GM23338 (cell line): Measurements from ENCODE around the gene PEX12. TPM values are rescaled to one million over a fixed set of nuclear protein-coding genes. Genes with fewer than 3 reads are reported as not detected.

Source experiments
- ATAC-seq: fragments of 200-7000 bp; cut with Tn5 transposase; 3 replicates; pipeline ENCODE4 v1.9.1; 2020
- DNase-seq: peaks from one replicate; pipeline ENCODE4 v3.0.0-alpha.2; 2015; ENCODE audit warnings: low spot score
- H2AFZ ChIP-seq: fragments of 200-600 bp; sonication (generic); 2 replicates; pipeline ENCODE4 v1.8.0; 2016; ENCODE audit warnings: antibody characterized with exemption, mild to moderate bottlenecking, moderate library complexity
- H3F3A ChIP-seq: fragments of 200-600 bp; sonication (generic); replicated peaks from 2 replicates; pipeline ENCODE4 v1.8.0; 2017; ENCODE audit warnings: antibody characterized with exemption, mixed run types, low read depth
- H3K27ac ChIP-seq: fragments of 200-600 bp; sonication (generic); 2 replicates; pipeline ENCODE4 v1.6.1; 2016; ENCODE audit warnings: low read depth
- H3K27me3 ChIP-seq: fragments of 200-600 bp; sonication (generic); 2 replicates; pipeline ENCODE4 v1.8.0; 2016; ENCODE audit warnings: mild to moderate bottlenecking, mixed run types, moderate library complexity; ENCODE audit not compliant: insufficient read depth
- H3K36me3 ChIP-seq: fragments of 200-600 bp; sonication (generic); 2 replicates; pipeline ENCODE4 v1.8.0; 2016; ENCODE audit warnings: mild to moderate bottlenecking; ENCODE audit not compliant: insufficient read depth
- H3K4me1 ChIP-seq: fragments of 200-600 bp; sonication (generic); 2 replicates; pipeline ENCODE4 v1.8.0; 2016; ENCODE audit warnings: mild to moderate bottlenecking, moderate library complexity; ENCODE audit not compliant: insufficient read depth
- H3K4me2 ChIP-seq: fragments of 200-600 bp; sonication (generic); 2 replicates; pipeline ENCODE4 v1.7.1; 2017; ENCODE audit warnings: mixed run types
- H3K4me3 ChIP-seq: fragments of 200-600 bp; sonication (generic); 2 replicates; pipeline ENCODE4 v1.6.1; 2016; ENCODE audit warnings: mixed run types
- H3K79me2 ChIP-seq: fragments of 200-600 bp; sonication (generic); replicated peaks from 2 replicates; pipeline ENCODE4 v1.8.0; 2017; ENCODE audit warnings: mild to moderate bottlenecking; ENCODE audit not compliant: insufficient read depth
- H3K9me2 ChIP-seq: fragments of 200-600 bp; sonication (generic); 2 replicates; pipeline ENCODE4 v1.8.0; 2017; ENCODE audit not compliant: insufficient read depth
- H4K20me1 ChIP-seq: fragments of 200-600 bp; sonication (generic); replicated peaks from 2 replicates; pipeline ENCODE4 v1.8.0; 2017; ENCODE audit warnings: mild to moderate bottlenecking; ENCODE audit not compliant: insufficient read depth
- H3K27ac Mint-ChIP-seq: 2 replicates; pipeline ENCODE4 v1.8.0; 2020; ENCODE audit warnings: inconsistent platforms, mild to moderate bottlenecking, moderate library complexity, mixed read lengths
- H3K27me3 Mint-ChIP-seq: 3 replicates; pipeline ENCODE4 v1.8.0; 2022; ENCODE audit warnings: low read depth, mild to moderate bottlenecking, moderate library complexity, mixed read lengths, inconsistent platforms; ENCODE audit not compliant: insufficient read depth, poor library complexity
- H3K36me3 Mint-ChIP-seq: 3 replicates; pipeline ENCODE4 v1.8.0; 2021; ENCODE audit warnings: low read depth, mild to moderate bottlenecking, inconsistent platforms, moderate library complexity, mixed read lengths
- H3K4me1 Mint-ChIP-seq: 3 replicates; pipeline ENCODE4 v1.8.0; 2020; ENCODE audit warnings: mild to moderate bottlenecking, inconsistent platforms, mixed read lengths
- H3K4me3 Mint-ChIP-seq: 3 replicates; pipeline ENCODE4 v1.8.0; 2021; ENCODE audit warnings: moderate library complexity, mild to moderate bottlenecking, inconsistent platforms, mixed read lengths
- H3K9me3 Mint-ChIP-seq: 3 replicates; pipeline ENCODE4 v1.8.0; 2020; ENCODE audit warnings: moderate library complexity, mild to moderate bottlenecking, inconsistent platforms, mixed read lengths
- CREB1 ChIP-seq: fragments of 250-450 bp; sonication (Bioruptor Pico); IDR thresholded peaks from 2 replicates; pipeline ENCODE4 v1.5.0; 2020; ENCODE audit warnings: low read depth, mild to moderate bottlenecking, moderate library complexity
- CTCF ChIP-seq, 2 experiments: fragments of 200-600 bp in 1 of 2; sonication (generic) in 1 of 2; conservative IDR thresholded peaks; 2 replicates each; pipeline versions ENCODE4 v1.5.1 to v1.6.1; 2016 to 2017; ENCODE audit warnings: antibody characterized with exemption in 2 of 2, low read depth in 2 of 2, mild to moderate bottlenecking in 2 of 2, moderate library complexity in 1 of 2
- ETS1 ChIP-seq: IDR thresholded peaks from 2 replicates; pipeline ENCODE4 v1.6.1; 2016; ENCODE audit warnings: antibody characterized with exemption
- EZH2 ChIP-seq: fragments of 200-600 bp; sonication (generic); IDR thresholded peaks from one replicate; pipeline ENCODE4 v1.8.0; 2017; ENCODE audit warnings: antibody characterized with exemption, mild to moderate bottlenecking, low read depth; ENCODE audit not compliant: unreplicated experiment
- EZH2phosphoT487 ChIP-seq: fragments of 200-600 bp; sonication (generic); IDR thresholded peaks from one replicate; pipeline ENCODE4 v1.8.1; 2018; ENCODE audit warnings: antibody characterized with exemption; ENCODE audit not compliant: unreplicated experiment
- JUNB ChIP-seq: IDR thresholded peaks from one replicate; pipeline ENCODE4 v1.6.1; 2016; ENCODE audit warnings: antibody characterized with exemption; ENCODE audit not compliant: unreplicated experiment
- NANOG ChIP-seq: IDR thresholded peaks from 2 replicates; pipeline ENCODE4 v1.6.1; 2016; ENCODE audit warnings: antibody characterized with exemption, borderline replicate concordance
- POLR2AphosphoS5 ChIP-seq: IDR thresholded peaks from 2 replicates; pipeline ENCODE4 v1.6.1; 2016; ENCODE audit warnings: antibody characterized with exemption, low read depth
- REST ChIP-seq: IDR thresholded peaks from one replicate; pipeline ENCODE4 v1.6.1; 2018; ENCODE audit warnings: antibody characterized with exemption; ENCODE audit not compliant: unreplicated experiment
- STAT1 ChIP-seq: IDR thresholded peaks from one replicate; pipeline ENCODE4 v1.6.1; 2016; ENCODE audit warnings: antibody characterized with exemption; ENCODE audit not compliant: unreplicated experiment
- ZNF114 ChIP-seq: fragments of 250-450 bp; sonication (Bioruptor Pico); IDR thresholded peaks from 2 replicates; pipeline ENCODE4 v1.5.0; 2020; ENCODE audit warnings: mild to moderate bottlenecking, moderate library complexity
- ZNF331 ChIP-seq: fragments of 250-450 bp; sonication (Bioruptor Pico); IDR thresholded peaks from 2 replicates; pipeline ENCODE4 v1.5.0; 2020; ENCODE audit warnings: low read depth, mild to moderate bottlenecking, moderate library complexity
- ZNF462 ChIP-seq: fragments of 250-450 bp; sonication (Bioruptor Pico); IDR thresholded peaks from 2 replicates; pipeline ENCODE4 v1.5.0; 2020; ENCODE audit warnings: mild to moderate bottlenecking, moderate library complexity
- polyA plus RNA-seq: library from polyadenylated mRNA; unstranded; fragments of >200 nt; fragmentation: Nextera tagmentation; extraction: Ambion mirVana; gene quantifications from 2 replicates; pipeline ENCODE4 v1.2.1, GENCODE V29; 2016
- total RNA-seq: library from RNA; depleted of rRNA; stranded (reverse); fragments of >200 nt; shearing (Covaris generic); gene quantifications from 2 replicates; pipeline ENCODE4 v1.2.3, GENCODE V29; 2014

Gene PEX12
- total and polyA plus RNA-seq, 2 experiments from 2014 or later: 1.5 to 1.9 TPM

- Mint-ChIP-seq H3K36me3 (peaks cover 2% of the 10 kb centered on the region; the same call in 1 of the 3 replicates), H3K27me3 (no peaks in the 10 kb centered on the region), H3K9me3 (no peaks in the 10 kb centered on the region), H3K4me3 (no peak overlapping the region), H3K27ac (no peak overlapping the region), H3K4me1 (no peaks in the 10 kb centered on the region)
- no peaks in the 10 kb centered on the region for H3K27me3 ChIP-seq
- H4K20me1 ChIP-seq: peaks cover 12% of the 10 kb centered on the region; the same call in 1 of the 2 replicates
- H3K4me1 ChIP-seq: no peaks in the 10 kb centered on the region
- H3K79me2 ChIP-seq: peaks cover 7% of the 10 kb centered on the region; the same call in 1 of the 2 replicates
- DNase-seq: no peak
- H2AFZ ChIP-seq: no peak overlapping the region
- H3K27ac ChIP-seq: no peak overlapping the region
- no peak for TF ChIP-seq EZH2phosphoT487
- no peak for TF ChIP-seq REST
- no peak for TF ChIP-seq EZH2
- no peak for TF ChIP-seq CREB1
- no peak for TF ChIP-seq STAT1
- TF ChIP-seq ZNF331: no peak
- TF ChIP-seq CTCF (conservative IDR thresholded peaks at IDR 0.05; ENCODE audit: low read depth in 2 of 2): no peak
- TF ChIP-seq ETS1: no peak
- no peak for TF ChIP-seq POLR2AphosphoS5
- TF ChIP-seq ZNF114 (CRISPR knock-in tag): no peak
- no peak for TF ChIP-seq JUNB
- TF ChIP-seq ZNF462 (CRISPR knock-in tag): no peak
- TF ChIP-seq NANOG: no peak
- H3F3A ChIP-seq: no peaks in the 10 kb centered on the region
- H3K9me2 ChIP-seq: no peaks in the 10 kb centered on the region
- ATAC-seq: no peak
- no peak overlapping the region for H3K4me2 ChIP-seq
- no peaks in the 10 kb centered on the region; the same call in 1 of the 2 replicates for H3K36me3 ChIP-seq
- no peak overlapping the region for H3K4me3 ChIP-seq
Observed at GRCh38 chr17:35617505-35617904, 39.1 kb upstream of the PEX12 start.
